MCF 10A (cell line): ENCODE data around the gene ARHGEF4. TPM values are rescaled to one million over a fixed set of nuclear protein-coding genes. Genes with fewer than 3 reads are reported as not detected.

Source experiments
- BruUV-seq: library from RNA; stranded (reverse); fragments of 400-500 nt; replicated peaks from 2 replicates; lab custom pipeline; 2021; lab: Mats Ljungman, UMichigan
- CTCF ChIA-PET: fragments of 300-600 bp; sonication (Branson Sonifier 250); formaldehyde crosslinking; extraction: SDS; loops from one replicate; lab custom pipeline; 2021; ENCODE audit warnings: antibody characterized with exemption, inconsistent platforms; lab: Yijun Ruan, JAX
- POLR2A ChIA-PET: fragments of 300-600, 350-650 bp; sonication (Branson Sonifier 250); formaldehyde crosslinking; extraction: SDS; loops from one replicate; lab custom pipeline; 2020; ENCODE audit warnings: antibody characterized with exemption, inconsistent platforms; lab: Yijun Ruan, JAX
- DNase-seq: peaks from one replicate; pipeline ENCODE4 v3.0.0-alpha.2; 2018; ENCODE audit not compliant: unreplicated experiment
- H3K27ac Mint-ChIP-seq: one replicate; pipeline ENCODE4 v1.8.0; 2022; ENCODE audit warnings: mild to moderate bottlenecking, low read depth, mixed read lengths; ENCODE audit not compliant: unreplicated experiment
- H3K27me3 Mint-ChIP-seq: one replicate; pipeline ENCODE4 v1.8.0; 2022; ENCODE audit warnings: mixed read lengths; ENCODE audit not compliant: insufficient read depth, unreplicated experiment
- H3K36me3 Mint-ChIP-seq: one replicate; pipeline ENCODE4 v1.8.0; 2022; ENCODE audit warnings: mild to moderate bottlenecking, moderate library complexity, mixed read lengths; ENCODE audit not compliant: insufficient read depth, unreplicated experiment
- H3K4me1 Mint-ChIP-seq: one replicate; pipeline ENCODE4 v1.8.0; 2022; ENCODE audit warnings: mixed read lengths; ENCODE audit not compliant: insufficient read depth, unreplicated experiment
- H3K4me3 Mint-ChIP-seq: one replicate; pipeline ENCODE4 v1.8.0; 2022; ENCODE audit warnings: mild to moderate bottlenecking, moderate library complexity, mixed read lengths; ENCODE audit not compliant: unreplicated experiment
- H3K9me3 Mint-ChIP-seq: one replicate; pipeline ENCODE4 v1.8.0; 2022; ENCODE audit warnings: mixed read lengths; ENCODE audit not compliant: unreplicated experiment
- CTCF ChIP-seq: fragments of 200-600 bp; IDR thresholded peaks from one replicate; pipeline ENCODE4 v1.8.0; 2022; ENCODE audit warnings: antibody characterized with exemption, mild to moderate bottlenecking; ENCODE audit not compliant: unreplicated experiment
- intact Hi-C: fragments of 100-400 bp; cut with micrococcal nuclease; formaldehyde crosslinking; loops from 2 replicates; pipeline ENCODE4 v1.14.1; 2022
- total RNA-seq: library from RNA; stranded (reverse); gene quantifications from 2 replicates; pipeline ENCODE4 v1.2.3, GENCODE V29; 2022

The ARHGEF4 gene
- total RNA-seq, 1 experiment from 2014 or later, result 52.0 TPM

DNA sequence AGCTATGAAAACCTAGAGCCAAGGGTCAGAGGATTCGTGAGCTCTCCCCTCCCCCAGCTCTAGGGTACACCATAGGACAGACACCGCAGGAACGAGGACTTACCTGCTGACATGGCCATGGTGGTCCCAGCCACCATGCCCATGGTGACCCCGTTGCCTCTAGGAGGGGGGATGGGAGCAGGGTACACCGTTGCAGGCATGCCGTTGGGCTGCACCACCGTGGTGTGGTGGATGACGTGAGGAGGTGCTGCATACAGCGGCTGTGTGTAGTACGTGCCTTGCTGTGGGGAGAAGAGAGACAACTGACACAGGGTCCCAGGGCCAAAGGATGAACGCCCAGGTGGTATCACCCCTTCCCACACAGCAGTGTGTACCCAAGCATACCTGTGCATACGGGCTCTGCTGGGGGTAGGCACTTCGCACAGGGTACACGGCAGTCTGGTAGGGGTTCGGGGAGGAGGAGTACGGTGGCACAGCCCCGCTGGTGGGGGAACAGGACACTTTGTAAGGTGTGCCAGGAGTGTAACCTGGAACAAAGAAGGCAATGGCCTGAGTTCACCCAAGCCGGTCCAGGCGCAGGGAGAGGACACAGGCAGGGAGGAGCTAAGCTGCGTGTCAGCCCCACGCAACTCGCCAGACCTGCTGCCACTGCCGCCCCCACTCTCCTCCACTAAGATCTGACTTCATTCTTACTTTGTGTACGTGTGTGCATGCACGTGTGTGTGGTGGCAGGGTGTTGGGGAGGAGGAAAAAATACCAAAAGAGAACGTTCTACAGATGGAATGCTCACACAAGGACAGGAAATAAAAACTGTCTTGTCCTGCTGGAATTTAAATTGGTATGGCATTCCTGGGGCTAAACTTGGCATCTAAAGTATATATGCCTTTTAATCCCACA, 218.7 kb downstream of the ARHGEF4 start:
- peak overlapping the region; percentile 50 for H3K27ac Mint-ChIP-seq
- peaks cover 6% of the 10 kb centered on the region for H3K4me1 Mint-ChIP-seq
- peaks cover 87% of the 10 kb centered on the region for H3K36me3 Mint-ChIP-seq
- BruUV-seq, result no TSS peak
- CTCF ChIA-PET, result no interaction called here
- POLR2A ChIA-PET, result interaction anchor here (1.5 kb wide), 1 partner anchor 37 kb away, joined by 5 read pairs; the partner anchor contains the start of gene FAM168B
- no peaks in the 10 kb centered on the region for H3K9me3 Mint-ChIP-seq
- H3K4me3 Mint-ChIP-seq, result no peak overlapping the region
- intact Hi-C loops, result no loop called here
- no peaks in the 10 kb centered on the region for H3K27me3 Mint-ChIP-seq
- no peak for TF ChIP-seq CTCF
- no peak for DNase-seq

GRCh38 chr2:131056204-131056931, 219.7 kb downstream of the ARHGEF4 start:
- ChIA-PET CTCF (no interaction called here), POLR2A (no interaction called here)
- H3K4me3 Mint-ChIP-seq, result no peak overlapping the region
- H3K27me3 Mint-ChIP-seq, result no peaks in the 10 kb centered on the region
- H3K27ac Mint-ChIP-seq, result peak overlapping the region; percentile 50
- H3K9me3 Mint-ChIP-seq, result no peaks in the 10 kb centered on the region
- no peak for DNase-seq
- intact Hi-C loops, result no loop called here
- BruUV-seq, result no TSS peak
- H3K4me1 Mint-ChIP-seq, result peaks cover 6% of the 10 kb centered on the region
- TF ChIP-seq CTCF, result no peak
- H3K36me3 Mint-ChIP-seq, result peaks cover 79% of the 10 kb centered on the region

DNA sequence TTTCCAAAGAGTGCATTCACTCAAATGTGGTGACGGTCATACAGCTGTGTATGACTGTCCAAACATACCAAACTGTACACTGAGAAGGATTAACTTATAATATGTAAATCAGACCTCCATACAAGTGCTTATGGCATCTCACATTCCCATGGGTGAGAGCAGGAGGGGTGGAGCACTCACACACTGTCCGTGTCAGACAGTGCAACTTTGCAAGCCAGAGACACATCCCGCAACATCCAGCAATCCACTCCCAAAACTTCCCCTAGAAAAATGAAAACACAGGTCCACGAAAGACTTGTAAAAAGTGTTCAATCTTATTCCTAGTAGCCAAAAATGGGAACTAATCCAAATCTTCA, 220.2 kb downstream of the ARHGEF4 start:
- Mint-ChIP-seq H3K4me3 (no peak overlapping the region), H3K36me3 (peaks cover 79% of the 10 kb centered on the region), H3K27ac (peak overlapping the region; percentile 50), H3K4me1 (peaks cover 8% of the 10 kb centered on the region), H3K27me3 (no peaks in the 10 kb centered on the region), H3K9me3 (no peaks in the 10 kb centered on the region)
- no peak for DNase-seq
- ChIA-PET CTCF (interaction anchor here (1.1 kb wide), 1 partner anchor 17 kb away, joined by 3 read pairs; no protein-coding TSS in a partner anchor), POLR2A (interaction anchor here (1.1 kb wide), 1 partner anchor 30 kb away, joined by 3 read pairs; no protein-coding TSS in a partner anchor)
- BruUV-seq, result no TSS peak
- intact Hi-C loops, result no loop called here
- TF ChIP-seq CTCF, result no peak
